ENCODE data around the gene LRRC74A.

DNA sequence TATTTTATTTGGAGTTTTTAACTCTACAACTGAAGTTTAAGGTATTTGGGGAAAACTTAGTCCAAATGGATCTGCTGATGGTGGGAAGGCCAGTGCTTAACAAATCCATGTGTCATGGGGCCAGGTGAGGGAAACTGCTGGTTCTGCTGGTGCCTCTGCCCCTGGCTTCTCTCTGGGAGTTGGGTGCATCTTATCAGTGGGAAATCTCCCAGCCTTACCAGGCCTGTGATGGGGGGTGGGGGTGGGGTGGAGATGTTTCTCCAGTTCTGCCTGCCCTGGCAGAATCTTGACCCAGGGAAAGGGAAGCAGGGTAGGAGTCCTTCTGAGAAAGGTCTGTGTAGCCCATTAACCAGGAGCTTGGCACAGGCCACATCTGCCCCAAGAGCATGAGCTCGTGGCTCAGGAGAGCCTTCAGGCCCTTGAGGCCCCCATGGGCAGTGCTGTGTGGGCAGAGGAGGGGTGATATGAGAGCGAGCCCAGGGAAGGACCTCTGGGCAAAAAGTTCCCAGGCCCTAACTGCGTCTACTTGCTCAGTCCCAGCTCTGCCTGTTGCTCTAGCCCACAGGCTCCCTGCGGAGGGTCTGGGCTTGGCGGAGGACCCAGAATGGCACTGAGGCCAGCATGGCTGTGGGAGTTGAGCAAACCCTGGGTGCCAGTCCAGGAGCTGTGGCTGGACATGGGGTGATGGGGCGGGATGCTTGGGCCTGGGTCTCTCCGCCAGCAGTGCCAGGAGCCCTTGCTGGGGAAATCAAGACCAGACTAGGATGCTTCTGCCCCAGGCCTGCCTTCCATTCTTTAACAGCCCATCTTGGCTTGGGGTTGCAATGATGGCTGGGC lies 46.8 kb upstream of the LRRC74A start:
- TF ChIP-seq POLR2A (IDR thresholded peaks at IDR 0.05) = no peak
- TF ChIP-seq, protein P1, sequence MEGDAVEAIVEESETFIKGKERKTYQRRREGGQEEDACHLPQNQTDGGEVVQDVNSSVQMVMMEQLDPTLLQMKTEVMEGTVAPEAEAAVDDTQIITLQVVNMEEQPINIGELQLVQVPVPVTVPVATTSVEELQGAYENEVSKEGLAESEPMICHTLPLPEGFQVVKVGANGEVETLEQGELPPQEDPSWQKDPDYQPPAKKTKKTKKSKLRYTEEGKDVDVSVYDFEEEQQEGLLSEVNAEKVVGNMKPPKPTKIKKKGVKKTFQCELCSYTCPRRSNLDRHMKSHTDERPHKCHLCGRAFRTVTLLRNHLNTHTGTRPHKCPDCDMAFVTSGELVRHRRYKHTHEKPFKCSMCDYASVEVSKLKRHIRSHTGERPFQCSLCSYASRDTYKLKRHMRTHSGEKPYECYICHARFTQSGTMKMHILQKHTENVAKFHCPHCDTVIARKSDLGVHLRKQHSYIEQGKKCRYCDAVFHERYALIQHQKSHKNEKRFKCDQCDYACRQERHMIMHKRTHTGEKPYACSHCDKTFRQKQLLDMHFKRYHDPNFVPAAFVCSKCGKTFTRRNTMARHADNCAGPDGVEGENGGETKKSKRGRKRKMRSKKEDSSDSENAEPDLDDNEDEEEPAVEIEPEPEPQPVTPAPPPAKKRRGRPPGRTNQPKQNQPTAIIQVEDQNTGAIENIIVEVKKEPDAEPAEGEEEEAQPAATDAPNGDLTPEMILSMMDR (IDR thresholded peaks at IDR 0.05) = no peak
